HL-60 (cell line): ENCODE results near the gene ITGB5.

Experiments used
- DNase-seq, 2 experiments: peaks; one replicate each; pipeline ENCODE4 v3.0.0-alpha.2; 2010 to 2020; ENCODE audit warnings: low read depth in 1 of 2, low spot score in 1 of 2
- H3K27ac ChIP-seq: fragments of 250-450 bp; sonication (Bioruptor Pico); replicated peaks from 2 replicates; pipeline ENCODE4 v1.5.1; 2020; ENCODE audit warnings: mild to moderate bottlenecking, moderate library complexity
- H3K27me3 ChIP-seq: fragments of 250-450 bp; sonication (Bioruptor Pico); 2 replicates; pipeline ENCODE4 v1.5.1; 2021; ENCODE audit warnings: mild to moderate bottlenecking, moderate library complexity; ENCODE audit not compliant: insufficient read depth, poor library complexity, severe bottlenecking
- H3K4me3 ChIP-seq: replicated peaks from 2 replicates; pipeline ENCODE4 v1.5.1; 2011; ENCODE audit warnings: mild to moderate bottlenecking, control low read depth, low read length; ENCODE audit not compliant: insufficient read depth
- GABPA ChIP-seq: IDR thresholded peaks from 2 replicates; pipeline ENCODE4 v1.6.1; 2012; ENCODE audit warnings: low read depth
- POLR2AphosphoS5 ChIP-seq: IDR thresholded peaks from 2 replicates; pipeline ENCODE4 v1.6.1; 2012; ENCODE audit warnings: low read depth
- SPI1 ChIP-seq: IDR thresholded peaks from 2 replicates; pipeline ENCODE4 v1.6.1; 2012; ENCODE audit warnings: low read depth, mild to moderate bottlenecking, borderline replicate concordance
- TF ChIP-seq, protein P1 (sequence below): IDR thresholded peaks from one replicate; pipeline ENCODE4 v1.5.1; 2011; ENCODE audit warnings: low read length, control low read depth, inconsistent platforms; ENCODE audit not compliant: insufficient read depth
- TF ChIP-seq, protein P2 (sequence below): IDR thresholded peaks from 2 replicates; pipeline ENCODE4 v1.6.1; 2012; ENCODE audit warnings: low read depth; ENCODE audit not compliant: insufficient replicate concordance

The ITGB5 gene

DNA sequence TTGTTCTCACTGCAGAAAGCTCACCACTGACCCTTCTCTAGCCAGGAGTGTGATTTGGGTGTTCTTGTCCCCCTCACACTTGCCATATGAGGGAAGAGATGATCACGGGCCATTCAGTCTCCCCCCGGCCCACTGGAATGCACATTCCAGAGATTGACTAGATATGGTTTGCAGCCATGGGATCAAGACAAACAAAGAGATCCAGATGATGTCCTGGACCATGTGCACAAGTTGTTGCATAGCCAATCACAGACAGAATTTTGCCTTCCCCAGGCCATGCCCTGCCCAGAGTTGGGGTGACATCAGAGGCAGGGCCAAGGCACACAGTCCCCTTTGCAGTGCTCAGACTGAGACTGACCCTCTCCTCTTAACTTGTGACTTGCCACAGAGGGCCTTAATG, 32.6 kb upstream of the ITGB5 start:
- Histone ChIP-seq H3K27ac (no peak overlapping the region), H3K27me3 (peaks cover 2% of the 10 kb centered on the region), H3K4me3 (no peak overlapping the region)
- no peak for DNase-seq
- TF ChIP-seq, protein P1, sequence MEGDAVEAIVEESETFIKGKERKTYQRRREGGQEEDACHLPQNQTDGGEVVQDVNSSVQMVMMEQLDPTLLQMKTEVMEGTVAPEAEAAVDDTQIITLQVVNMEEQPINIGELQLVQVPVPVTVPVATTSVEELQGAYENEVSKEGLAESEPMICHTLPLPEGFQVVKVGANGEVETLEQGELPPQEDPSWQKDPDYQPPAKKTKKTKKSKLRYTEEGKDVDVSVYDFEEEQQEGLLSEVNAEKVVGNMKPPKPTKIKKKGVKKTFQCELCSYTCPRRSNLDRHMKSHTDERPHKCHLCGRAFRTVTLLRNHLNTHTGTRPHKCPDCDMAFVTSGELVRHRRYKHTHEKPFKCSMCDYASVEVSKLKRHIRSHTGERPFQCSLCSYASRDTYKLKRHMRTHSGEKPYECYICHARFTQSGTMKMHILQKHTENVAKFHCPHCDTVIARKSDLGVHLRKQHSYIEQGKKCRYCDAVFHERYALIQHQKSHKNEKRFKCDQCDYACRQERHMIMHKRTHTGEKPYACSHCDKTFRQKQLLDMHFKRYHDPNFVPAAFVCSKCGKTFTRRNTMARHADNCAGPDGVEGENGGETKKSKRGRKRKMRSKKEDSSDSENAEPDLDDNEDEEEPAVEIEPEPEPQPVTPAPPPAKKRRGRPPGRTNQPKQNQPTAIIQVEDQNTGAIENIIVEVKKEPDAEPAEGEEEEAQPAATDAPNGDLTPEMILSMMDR = no peak
- TF ChIP-seq SPI1 = no peak
- no peak for TF ChIP-seq POLR2AphosphoS5
- TF ChIP-seq, protein P2, sequence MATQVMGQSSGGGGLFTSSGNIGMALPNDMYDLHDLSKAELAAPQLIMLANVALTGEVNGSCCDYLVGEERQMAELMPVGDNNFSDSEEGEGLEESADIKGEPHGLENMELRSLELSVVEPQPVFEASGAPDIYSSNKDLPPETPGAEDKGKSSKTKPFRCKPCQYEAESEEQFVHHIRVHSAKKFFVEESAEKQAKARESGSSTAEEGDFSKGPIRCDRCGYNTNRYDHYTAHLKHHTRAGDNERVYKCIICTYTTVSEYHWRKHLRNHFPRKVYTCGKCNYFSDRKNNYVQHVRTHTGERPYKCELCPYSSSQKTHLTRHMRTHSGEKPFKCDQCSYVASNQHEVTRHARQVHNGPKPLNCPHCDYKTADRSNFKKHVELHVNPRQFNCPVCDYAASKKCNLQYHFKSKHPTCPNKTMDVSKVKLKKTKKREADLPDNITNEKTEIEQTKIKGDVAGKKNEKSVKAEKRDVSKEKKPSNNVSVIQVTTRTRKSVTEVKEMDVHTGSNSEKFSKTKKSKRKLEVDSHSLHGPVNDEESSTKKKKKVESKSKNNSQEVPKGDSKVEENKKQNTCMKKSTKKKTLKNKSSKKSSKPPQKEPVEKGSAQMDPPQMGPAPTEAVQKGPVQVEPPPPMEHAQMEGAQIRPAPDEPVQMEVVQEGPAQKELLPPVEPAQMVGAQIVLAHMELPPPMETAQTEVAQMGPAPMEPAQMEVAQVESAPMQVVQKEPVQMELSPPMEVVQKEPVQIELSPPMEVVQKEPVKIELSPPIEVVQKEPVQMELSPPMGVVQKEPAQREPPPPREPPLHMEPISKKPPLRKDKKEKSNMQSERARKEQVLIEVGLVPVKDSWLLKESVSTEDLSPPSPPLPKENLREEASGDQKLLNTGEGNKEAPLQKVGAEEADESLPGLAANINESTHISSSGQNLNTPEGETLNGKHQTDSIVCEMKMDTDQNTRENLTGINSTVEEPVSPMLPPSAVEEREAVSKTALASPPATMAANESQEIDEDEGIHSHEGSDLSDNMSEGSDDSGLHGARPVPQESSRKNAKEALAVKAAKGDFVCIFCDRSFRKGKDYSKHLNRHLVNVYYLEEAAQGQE = no peak
- no peak for TF ChIP-seq GABPA

DNA sequence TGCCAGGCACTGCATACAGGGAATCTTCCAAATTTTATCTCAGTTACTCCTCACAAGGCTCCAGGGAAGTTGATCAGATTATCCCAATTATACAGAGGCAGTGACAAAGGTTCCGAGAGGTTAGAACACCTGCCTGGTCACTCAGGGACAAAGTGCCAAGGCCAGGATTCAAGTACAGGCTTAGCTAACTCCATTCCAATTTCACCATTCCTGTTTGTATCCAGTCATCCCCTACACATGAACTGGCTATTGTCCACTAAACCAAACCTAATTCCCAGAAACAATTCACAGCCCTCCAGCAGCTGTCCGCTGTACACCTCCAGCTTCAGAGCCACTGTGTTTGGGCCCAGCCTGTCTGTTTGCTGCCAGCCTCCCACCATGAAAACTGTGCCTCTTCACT, 31.4 kb upstream of the ITGB5 start:
- Histone ChIP-seq H3K27ac (no peak overlapping the region), H3K4me3 (no peak overlapping the region), H3K27me3 (peaks cover 2% of the 10 kb centered on the region)
- DNase-seq = no peak
- TF ChIP-seq, protein P1 = no peak
- TF ChIP-seq, protein P2 = no peak
- TF ChIP-seq GABPA (no peak), POLR2AphosphoS5 (no peak), SPI1 (no peak)

DNA sequence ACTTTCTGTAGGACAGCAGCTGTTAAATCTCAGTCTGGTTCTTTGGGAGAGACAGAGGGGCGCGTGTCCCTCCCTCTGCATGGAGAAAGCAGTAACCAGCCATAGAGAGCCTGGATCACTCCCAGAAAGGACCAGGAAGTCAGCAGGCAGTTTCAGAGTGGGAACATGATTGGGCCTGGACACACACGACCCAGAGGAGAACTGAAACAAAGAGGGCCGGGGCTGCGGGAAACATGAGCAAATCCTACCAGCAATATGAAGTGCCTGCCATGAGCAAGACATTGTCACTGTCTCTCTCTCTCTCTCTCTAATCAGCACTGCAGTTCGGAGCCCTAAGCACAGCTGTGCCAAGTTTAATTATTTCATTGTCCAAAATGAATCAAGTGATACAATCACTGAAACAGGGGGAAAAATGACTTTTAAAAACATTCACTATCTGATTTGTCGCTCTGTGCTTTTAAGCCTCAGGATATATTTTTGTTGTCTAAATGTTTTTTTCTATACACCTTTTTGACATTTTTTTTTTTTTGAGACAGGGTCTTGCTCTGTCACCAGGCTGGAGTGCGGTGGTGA, 29.8 kb upstream of the ITGB5 start:
- Histone ChIP-seq H3K27ac (no peak overlapping the region), H3K4me3 (no peak overlapping the region), H3K27me3 (no peaks in the 10 kb centered on the region)
- no peak for DNase-seq
- TF ChIP-seq, protein P2 = no peak
- no peak for TF ChIP-seq SPI1
- TF ChIP-seq POLR2AphosphoS5 = no peak
- TF ChIP-seq, protein P1 = no peak
- no peak for TF ChIP-seq GABPA
